K562 (cell line): ENCODE measurements around the gene AKNA.

Experiments used
- CTCF ChIP-seq, 3 experiments: IDR thresholded peaks in 2 of 3; conservative IDR thresholded peaks in 1 of 3; 2 replicates each; pipeline ENCODE4 v1.5.1; 2011 to 2012; ENCODE audit warnings: low read length in 3 of 3, mild to moderate bottlenecking in 3 of 3, control low read depth in 2 of 3, improper control_type of control experiment in 1 of 3, inconsistent platforms in 1 of 3, low read depth in 1 of 3, mixed read lengths in 1 of 3, moderate library complexity in 1 of 3; ENCODE audit not compliant: insufficient read depth in 2 of 3
- EP300 ChIP-seq: IDR thresholded peaks from 2 replicates; pipeline ENCODE4 v1.6.1; 2012; ENCODE audit warnings: low read length, improper control_type of control experiment
- FOXJ3 ChIP-seq: sonication (generic); formaldehyde crosslinking; IDR thresholded peaks from 2 replicates; pipeline ENCODE4 v1.4.0; 2020; ENCODE audit warnings: mild to moderate bottlenecking, missing genetic modification reagents
- ILK ChIP-seq: fragments of 450-650 bp; IDR thresholded peaks from 2 replicates; pipeline ENCODE4 v1.6.1; 2016; ENCODE audit warnings: missing genetic modification characterization, low read depth, mild to moderate bottlenecking, missing compliant biosample characterization, moderate library complexity, borderline replicate concordance
- POLR2A ChIP-seq: fragments of 450-650 bp; conservative IDR thresholded peaks from 2 replicates; pipeline ENCODE4 v1.6.1; 2016
- POLR2H ChIP-seq: IDR thresholded peaks from 2 replicates; pipeline ENCODE4 v1.6.1; 2016; ENCODE audit warnings: missing genetic modification characterization, low read depth, mild to moderate bottlenecking, control low read depth, missing compliant biosample characterization, moderate library complexity
- SIRT6 ChIP-seq: IDR thresholded peaks from one replicate; pipeline ENCODE4 v1.6.1; 2012; ENCODE audit warnings: low read depth, mild to moderate bottlenecking, control low read depth, inconsistent platforms, low read length, moderate library complexity
- SMARCA4 ChIP-seq: fragments of 450-650 bp; IDR thresholded peaks from 2 replicates; pipeline ENCODE4 v1.6.1; 2016
- TOE1 ChIP-seq, 2 experiments: fragments of 450-650 bp in 1 of 2; sonication (generic) in 1 of 2; formaldehyde crosslinking in 1 of 2; IDR thresholded peaks; 2 replicates each; pipeline versions ENCODE4 v1.7.1 to v1.8.0; 2016 to 2022; ENCODE audit warnings: borderline replicate concordance in 2 of 2, mild to moderate bottlenecking in 2 of 2, antibody characterized with exemption in 1 of 2, inconsistent platforms in 1 of 2, low read depth in 1 of 2, missing genetic modification reagents in 1 of 2, moderate library complexity in 1 of 2

GRCh38 chr9:114384836-114385396, 2.9 kb downstream of the AKNA start:
- TF ChIP-seq TOE1 (IDR thresholded peaks at IDR 0.05; ENCODE audit: borderline replicate concordance) (no peak), TOE1 (CRISPR knock-in tag; IDR thresholded peaks at IDR 0.05; ENCODE audit: borderline replicate concordance, low read depth) (no peak), CTCF (IDR thresholded peaks at IDR 0.05 in 2 of 3, conservative IDR thresholded peaks at IDR 0.05 in 1 of 3; ENCODE audit: insufficient read depth in 2 of 3, low read depth in 1 of 3, low read length in 3 of 3) (no peak), ILK (tag) (no peak), SMARCA4 (no peak), POLR2A (no peak), POLR2H (no peak), FOXJ3 (CRISPR knock-in tag) (no peak), SIRT6 (no peak), EP300 (no peak)
